C4-2B (cell line): ENCODE results near the gene PPIF.
"Not testable (repeated sequence)": the region's sequence is repeated elsewhere in the genome, so short reads cannot be mapped to it uniquely, and the experiment has no call there.

Experiments used
- H3K27ac ChIP-seq: fragments of 450-650 bp; 2 replicates; pipeline ENCODE4 v1.5.1; 2017
- CTCF ChIP-seq: fragments of 450-650 bp; conservative IDR thresholded peaks from 2 replicates; pipeline ENCODE4 v1.5.1; 2017; ENCODE audit warnings: mild to moderate bottlenecking
- ZFX ChIP-seq: fragments of 450-650 bp; IDR thresholded peaks from 2 replicates; pipeline ENCODE4 v1.6.1; 2017

PPIF gene

DNA sequence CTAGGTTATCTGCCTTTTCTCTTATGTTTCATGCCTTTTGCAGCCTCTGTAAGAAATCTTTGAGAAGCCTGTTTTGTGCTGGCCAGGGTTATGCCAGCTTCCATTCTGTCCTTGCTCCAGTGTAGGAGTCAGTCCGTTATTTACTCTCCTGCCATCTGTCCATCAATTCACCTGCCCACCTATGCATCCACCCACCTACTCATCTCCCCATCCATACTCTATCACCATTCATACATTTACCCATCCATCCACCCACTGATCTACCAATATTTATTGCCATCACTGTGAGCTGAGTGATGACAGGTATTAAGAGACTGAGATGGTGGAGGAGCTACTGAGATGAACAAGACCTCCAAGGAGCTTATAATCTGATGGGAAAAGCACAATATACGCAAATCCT, 12.7 kb upstream of the PPIF start:
- TF ChIP-seq CTCF (no peak), ZFX (no peak)
- no peak overlapping the region for H3K27ac ChIP-seq

DNA sequence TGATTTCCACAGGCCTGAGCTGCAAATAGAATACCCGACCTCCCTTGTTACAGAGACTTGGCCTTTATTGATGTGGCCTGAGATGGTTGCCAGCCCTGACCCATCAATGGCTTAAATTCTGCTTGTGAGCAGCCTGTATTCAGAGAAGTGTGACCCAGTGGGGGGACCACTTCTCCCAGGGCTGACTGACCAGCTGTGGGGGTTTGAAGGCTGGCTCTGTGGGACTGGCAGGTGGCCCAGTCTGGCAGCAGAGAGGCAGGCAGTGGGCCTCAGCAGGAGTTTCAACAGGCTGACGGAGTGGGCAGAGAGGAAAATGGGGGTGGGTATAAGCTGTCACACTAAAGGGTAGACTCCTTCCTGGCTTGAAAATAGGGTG, 12.2 kb upstream of the PPIF start:
- no peak overlapping the region for H3K27ac ChIP-seq
- TF ChIP-seq CTCF (no peak), ZFX (no peak)

DNA sequence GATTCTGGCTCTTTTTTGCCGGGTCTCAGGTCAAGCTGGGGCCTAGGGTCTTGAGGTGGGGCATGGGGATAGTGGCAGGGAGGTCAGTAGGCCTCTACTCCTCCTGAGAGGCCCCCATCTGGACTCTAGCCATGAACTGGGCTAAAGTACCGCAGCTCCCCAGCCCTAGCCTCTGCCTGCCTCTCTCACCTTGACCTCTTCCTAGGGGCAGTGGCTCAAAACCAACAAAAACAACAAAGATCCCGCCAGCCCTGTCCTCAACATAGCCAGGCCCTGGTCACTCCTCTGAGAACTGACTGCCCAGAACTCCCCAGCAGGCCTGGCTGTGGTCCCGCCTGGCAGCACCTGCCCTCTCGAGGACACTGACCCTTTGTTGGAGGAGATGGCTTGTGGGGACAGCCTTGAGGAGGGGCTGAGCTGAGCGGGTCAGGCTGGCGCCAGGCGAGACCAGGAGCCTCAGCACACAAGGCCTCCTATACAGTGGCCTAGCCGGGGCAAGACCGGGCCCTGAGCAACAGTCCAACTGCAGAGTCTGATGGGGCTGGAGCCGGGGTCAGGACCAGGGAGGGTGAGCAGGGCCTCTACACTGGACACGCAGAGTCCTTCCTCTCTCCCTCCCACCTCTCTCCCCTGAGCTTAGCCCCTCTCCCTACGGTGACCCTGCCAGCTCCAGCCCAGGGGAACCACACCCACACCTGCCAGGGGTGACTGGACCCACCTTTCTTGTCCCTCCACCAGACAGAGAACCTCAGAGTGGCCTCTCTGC, 11.6 kb upstream of the PPIF start:
- TF ChIP-seq CTCF = no peak
- no peak for TF ChIP-seq ZFX
- H3K27ac ChIP-seq = no peak overlapping the region

- TF ChIP-seq ZFX (no peak), CTCF (no peak)
- no peak overlapping the region for H3K27ac ChIP-seq
Observed at GRCh38 chr10:79336276-79336675, 11.0 kb upstream of the PPIF start.

GRCh38 chr10:79336739-79337138, 10.5 kb upstream of the PPIF start:
- no peak for TF ChIP-seq CTCF
- TF ChIP-seq ZFX = no peak
- H3K27ac ChIP-seq = no peak overlapping the region

DNA sequence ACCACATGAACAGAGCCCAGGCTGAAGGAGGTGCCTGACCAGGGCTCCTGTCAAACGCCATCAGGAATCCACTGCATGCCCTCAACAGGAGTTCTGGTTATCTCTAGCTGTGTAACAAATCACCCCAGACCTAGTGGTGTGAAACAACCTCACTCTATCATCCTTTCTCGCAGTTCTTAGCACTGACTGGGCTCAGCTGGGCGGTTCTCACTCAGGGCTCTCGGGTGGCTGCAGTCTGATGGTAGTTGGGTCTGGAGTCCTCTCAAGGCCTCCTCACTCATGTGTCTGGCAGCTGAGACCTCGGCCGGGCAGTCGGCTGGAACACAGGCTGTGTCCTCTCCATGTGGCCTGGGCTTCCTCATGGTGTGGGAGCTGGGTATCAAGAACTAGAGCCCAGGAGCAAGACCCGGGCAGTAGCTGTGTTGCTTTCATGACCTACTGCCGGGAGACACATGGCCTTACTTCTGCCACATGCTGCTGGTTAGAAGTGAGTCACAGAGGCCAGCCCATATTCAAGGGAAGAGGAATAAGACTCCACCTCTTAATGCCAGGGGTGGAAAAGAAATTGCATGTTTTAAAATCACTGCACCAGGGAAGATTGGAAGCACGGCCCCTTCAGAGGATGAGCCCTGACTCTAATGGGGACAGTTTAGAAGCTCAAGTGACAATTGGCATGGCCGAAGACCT, 9.3 kb upstream of the PPIF start:
- not testable (repeated sequence) for H3K27ac ChIP-seq

DNA sequence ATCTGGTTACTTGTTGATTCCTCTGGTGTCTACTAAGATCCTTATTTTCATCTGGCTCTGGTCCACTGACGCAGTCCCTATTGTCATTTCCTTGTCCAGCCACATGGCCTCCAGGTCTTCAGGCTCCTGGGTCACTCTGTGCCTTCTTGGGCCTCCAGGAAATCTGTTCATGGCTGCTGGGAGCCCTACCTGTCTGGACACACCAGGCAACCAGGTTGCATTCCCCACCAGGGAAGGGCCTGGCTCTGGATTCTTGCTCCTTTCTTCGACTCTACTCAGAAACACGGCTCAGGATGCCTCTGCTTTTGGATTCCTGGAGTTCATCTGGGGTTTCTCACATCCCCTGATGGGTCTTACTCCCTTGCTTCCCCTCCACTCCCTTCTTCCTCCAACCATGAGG, 8.0 kb upstream of the PPIF start:
- TF ChIP-seq CTCF (no peak), ZFX (no peak)
- H3K27ac ChIP-seq = no peak overlapping the region
